ENCODE results near the gene TSKU. TPM values are rescaled to one million over a fixed set of nuclear protein-coding genes. Genes with fewer than 3 reads are reported as not detected.

The TSKU gene
- total RNA-seq, 1 donor from 2014 or later, result 29.9 TPM

GRCh38 chr11:76736266-76736665, 46.9 kb upstream of the TSKU start:
- Mint-ChIP-seq H3K27ac (ENCODE audit: unreplicated experiment) (no peak overlapping the region), H3K9me3 (ENCODE audit: unreplicated experiment) (no peaks in the 10 kb centered on the region), H3K4me3 (ENCODE audit: unreplicated experiment) (no peak overlapping the region), H3K27me3 (ENCODE audit: unreplicated experiment) (no peaks in the 10 kb centered on the region), H3K4me1 (ENCODE audit: unreplicated experiment) (no peaks in the 10 kb centered on the region), H3K36me3 (ENCODE audit: low read depth, unreplicated experiment) (no peaks in the 10 kb centered on the region)
- TF ChIP-seq, protein P1, sequence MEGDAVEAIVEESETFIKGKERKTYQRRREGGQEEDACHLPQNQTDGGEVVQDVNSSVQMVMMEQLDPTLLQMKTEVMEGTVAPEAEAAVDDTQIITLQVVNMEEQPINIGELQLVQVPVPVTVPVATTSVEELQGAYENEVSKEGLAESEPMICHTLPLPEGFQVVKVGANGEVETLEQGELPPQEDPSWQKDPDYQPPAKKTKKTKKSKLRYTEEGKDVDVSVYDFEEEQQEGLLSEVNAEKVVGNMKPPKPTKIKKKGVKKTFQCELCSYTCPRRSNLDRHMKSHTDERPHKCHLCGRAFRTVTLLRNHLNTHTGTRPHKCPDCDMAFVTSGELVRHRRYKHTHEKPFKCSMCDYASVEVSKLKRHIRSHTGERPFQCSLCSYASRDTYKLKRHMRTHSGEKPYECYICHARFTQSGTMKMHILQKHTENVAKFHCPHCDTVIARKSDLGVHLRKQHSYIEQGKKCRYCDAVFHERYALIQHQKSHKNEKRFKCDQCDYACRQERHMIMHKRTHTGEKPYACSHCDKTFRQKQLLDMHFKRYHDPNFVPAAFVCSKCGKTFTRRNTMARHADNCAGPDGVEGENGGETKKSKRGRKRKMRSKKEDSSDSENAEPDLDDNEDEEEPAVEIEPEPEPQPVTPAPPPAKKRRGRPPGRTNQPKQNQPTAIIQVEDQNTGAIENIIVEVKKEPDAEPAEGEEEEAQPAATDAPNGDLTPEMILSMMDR (IDR thresholded peaks at IDR 0.05; ENCODE audit: unreplicated experiment), result no peak
- no peak for DNase-seq (ENCODE audit: low spot score)

DNA sequence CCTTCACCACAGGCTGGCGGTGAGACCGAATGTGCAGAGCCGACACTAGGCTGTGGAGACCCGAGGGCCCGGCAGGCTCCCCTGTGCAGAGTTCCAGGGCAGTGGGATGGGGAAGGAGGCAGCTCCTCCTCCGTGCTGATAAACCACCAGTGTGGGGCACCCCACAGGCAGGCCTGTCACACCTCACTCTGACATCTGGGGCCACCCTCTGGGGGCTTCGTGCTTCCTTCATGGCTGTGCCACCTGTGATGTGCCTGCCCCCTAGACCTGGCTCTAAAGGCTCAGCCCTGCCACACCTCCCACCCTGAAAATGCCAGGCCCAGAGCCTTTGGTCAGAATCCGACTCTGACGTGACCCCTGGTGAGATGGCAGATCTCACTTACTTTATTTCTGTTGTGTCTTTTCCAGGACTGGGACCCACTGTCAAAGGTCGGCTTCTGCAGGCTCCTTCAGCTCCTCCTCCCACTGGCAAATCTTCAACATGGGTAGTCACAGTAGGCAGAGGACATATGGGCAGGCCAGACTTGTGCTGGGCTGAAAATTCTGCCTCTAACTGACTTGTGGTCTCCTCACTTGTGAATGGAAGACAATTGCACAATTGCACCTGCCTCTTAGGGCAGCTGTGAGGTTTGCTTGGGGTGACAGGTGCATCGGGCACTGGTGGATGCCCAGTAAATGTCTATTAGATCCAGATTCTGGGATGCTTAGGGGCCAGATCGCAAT, 46.2 kb upstream of the TSKU start:
- H3K4me1 Mint-ChIP-seq (ENCODE audit: unreplicated experiment), result no peaks in the 10 kb centered on the region
- no peaks in the 10 kb centered on the region for H3K9me3 Mint-ChIP-seq (ENCODE audit: unreplicated experiment)
- DNase-seq (ENCODE audit: low spot score), result no peak
- no peaks in the 10 kb centered on the region for H3K36me3 Mint-ChIP-seq (ENCODE audit: low read depth, unreplicated experiment)
- TF ChIP-seq, protein P1 (IDR thresholded peaks at IDR 0.05; ENCODE audit: unreplicated experiment), result no peak
- peak overlapping the region; percentile 6 for H3K27ac Mint-ChIP-seq (ENCODE audit: unreplicated experiment)
- no peak overlapping the region for H3K4me3 Mint-ChIP-seq (ENCODE audit: unreplicated experiment)
- H3K27me3 Mint-ChIP-seq (ENCODE audit: unreplicated experiment), result no peaks in the 10 kb centered on the region

DNA sequence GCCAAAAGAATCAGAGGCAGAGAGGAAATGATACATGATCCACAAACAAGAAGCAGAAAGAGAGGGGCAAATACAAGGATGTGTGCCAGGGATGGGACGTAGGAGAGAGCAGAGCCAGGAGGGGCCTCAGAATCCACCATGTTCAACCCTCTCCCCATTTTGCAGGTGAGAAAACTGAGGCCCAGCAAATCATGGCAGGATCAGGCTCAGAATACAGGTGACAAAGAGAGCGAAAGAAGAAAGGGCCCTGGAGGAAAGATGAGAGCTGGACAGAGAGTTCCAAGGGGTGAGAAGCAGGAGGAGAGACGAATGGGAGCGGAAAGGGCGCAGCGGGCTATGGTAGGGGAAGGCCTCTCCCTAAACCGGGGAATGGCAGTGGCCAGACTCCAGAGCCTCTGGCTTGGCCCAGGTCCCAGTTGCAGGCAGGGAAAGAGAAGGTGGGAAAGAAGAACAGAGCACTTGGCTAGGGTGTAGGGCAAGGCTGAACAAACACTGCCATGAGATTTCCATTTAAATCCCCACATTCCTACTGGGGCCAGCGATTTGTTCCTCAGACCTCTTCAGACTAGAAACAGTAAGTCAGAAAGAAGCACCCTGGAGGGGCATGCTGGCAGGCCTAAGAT, 44.4 kb upstream of the TSKU start:
- Mint-ChIP-seq H3K4me3 (ENCODE audit: unreplicated experiment) (no peak overlapping the region), H3K27ac (ENCODE audit: unreplicated experiment) (no peak overlapping the region), H3K27me3 (ENCODE audit: unreplicated experiment) (no peaks in the 10 kb centered on the region), H3K36me3 (ENCODE audit: low read depth, unreplicated experiment) (no peaks in the 10 kb centered on the region), H3K9me3 (ENCODE audit: unreplicated experiment) (no peaks in the 10 kb centered on the region), H3K4me1 (ENCODE audit: unreplicated experiment) (no peaks in the 10 kb centered on the region)
- TF ChIP-seq, protein P1 (IDR thresholded peaks at IDR 0.05; ENCODE audit: unreplicated experiment), result no peak
- no peak for DNase-seq (ENCODE audit: low spot score)

GRCh38 chr11:76739798-76740197, 43.4 kb upstream of the TSKU start:
- no peaks in the 10 kb centered on the region for H3K27me3 Mint-ChIP-seq (ENCODE audit: unreplicated experiment)
- DNase-seq (ENCODE audit: low spot score), result no peak
- TF ChIP-seq, protein P1 (IDR thresholded peaks at IDR 0.05; ENCODE audit: unreplicated experiment), result no peak
- H3K9me3 Mint-ChIP-seq (ENCODE audit: unreplicated experiment), result no peaks in the 10 kb centered on the region
- no peak overlapping the region for H3K4me3 Mint-ChIP-seq (ENCODE audit: unreplicated experiment)
- H3K4me1 Mint-ChIP-seq (ENCODE audit: unreplicated experiment), result peaks cover 3% of the 10 kb centered on the region
- H3K27ac Mint-ChIP-seq (ENCODE audit: unreplicated experiment), result no peak overlapping the region
- H3K36me3 Mint-ChIP-seq (ENCODE audit: low read depth, unreplicated experiment), result no peaks in the 10 kb centered on the region

DNA sequence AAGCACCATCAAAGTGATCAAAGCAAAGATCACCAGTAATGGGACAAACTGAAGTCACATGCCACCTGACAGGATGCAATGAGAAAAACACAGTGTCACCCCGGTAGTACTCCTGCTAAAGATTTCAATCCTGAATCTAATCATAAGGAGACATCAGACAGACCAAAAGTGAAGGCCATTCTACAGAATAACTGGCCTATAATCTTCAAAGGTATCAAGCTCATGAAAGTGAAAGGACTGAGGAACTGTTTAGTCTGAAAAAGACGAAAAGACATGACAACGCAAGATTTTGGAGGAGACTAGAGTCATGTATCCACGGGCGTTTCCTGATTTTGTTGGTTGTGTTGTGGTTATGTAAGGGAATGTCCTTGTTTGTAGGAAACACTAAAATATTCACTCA, 42.4 kb upstream of the TSKU start:
- TF ChIP-seq, protein P1 (IDR thresholded peaks at IDR 0.05; ENCODE audit: unreplicated experiment), result no peak
- no peak for DNase-seq (ENCODE audit: low spot score)
- H3K9me3 Mint-ChIP-seq (ENCODE audit: unreplicated experiment), result no peaks in the 10 kb centered on the region

More for the DNA sequence above, 42.4 kb upstream of the TSKU start:
- Mint-ChIP-seq H3K4me1 (ENCODE audit: unreplicated experiment) (peaks cover 4% of the 10 kb centered on the region), H3K27ac (ENCODE audit: unreplicated experiment) (no peak overlapping the region), H3K36me3 (ENCODE audit: low read depth, unreplicated experiment) (no peaks in the 10 kb centered on the region), H3K4me3 (ENCODE audit: unreplicated experiment) (no peak overlapping the region), H3K27me3 (ENCODE audit: unreplicated experiment) (peaks cover 2% of the 10 kb centered on the region)

All from endothelial cell (in vitro differentiated cells).